Activated CD8-positive, alpha-beta memory T cell treated with anti-CD3 and anti-CD28 coated beads for 24 hours (primary cell): ENCODE data around the gene LGALS1.

Source experiments
- DNase-seq: peaks from one replicate; pipeline ENCODE4 v3.0.0-alpha.2; 2020

LGALS1 gene

GRCh38 chr22:37674951-37675929, at the start of gene LGALS1:
Gene LGALS1 (plus strand): TSS chr22:37675636. CDS start chr22:37675703, 67 bp downstream.
- DNase-seq, result peak; percentile 79

GRCh38 chr22:37625737-37626136, 49.7 kb upstream of the LGALS1 start:
- peak; percentile 57 for DNase-seq

DNA sequence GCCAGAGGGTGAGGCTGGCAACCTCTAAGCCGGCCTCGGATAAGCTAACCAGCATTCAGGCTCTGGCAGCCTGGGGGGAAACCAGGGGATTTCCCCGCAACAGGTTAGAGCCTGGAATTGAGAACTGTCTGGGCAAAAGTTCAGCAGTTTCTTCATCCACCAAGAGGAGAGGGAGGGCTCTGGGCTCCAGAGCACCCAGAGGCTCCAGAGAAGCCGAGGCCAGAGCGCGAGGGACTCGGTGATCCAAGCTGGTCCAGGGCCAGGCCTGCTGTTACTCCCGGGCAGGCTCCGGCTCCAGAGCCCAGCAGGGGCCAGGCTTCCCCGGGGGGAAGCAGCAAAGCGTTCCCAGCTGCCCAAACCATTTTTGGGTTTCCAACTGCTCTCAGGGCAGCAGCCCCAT, 49.3 kb upstream of the LGALS1 start:
- no peak for DNase-seq

- DNase-seq, result peak; percentile 58
Observed at GRCh38 chr22:37626556-37627075, 48.8 kb upstream of the LGALS1 start.

- no peak for DNase-seq
Observed at GRCh38 chr22:37627121-37627520, 48.3 kb upstream of the LGALS1 start.

- peak; percentile 81 for DNase-seq
Observed at GRCh38 chr22:37627545-37627944, 47.9 kb upstream of the LGALS1 start.

DNA sequence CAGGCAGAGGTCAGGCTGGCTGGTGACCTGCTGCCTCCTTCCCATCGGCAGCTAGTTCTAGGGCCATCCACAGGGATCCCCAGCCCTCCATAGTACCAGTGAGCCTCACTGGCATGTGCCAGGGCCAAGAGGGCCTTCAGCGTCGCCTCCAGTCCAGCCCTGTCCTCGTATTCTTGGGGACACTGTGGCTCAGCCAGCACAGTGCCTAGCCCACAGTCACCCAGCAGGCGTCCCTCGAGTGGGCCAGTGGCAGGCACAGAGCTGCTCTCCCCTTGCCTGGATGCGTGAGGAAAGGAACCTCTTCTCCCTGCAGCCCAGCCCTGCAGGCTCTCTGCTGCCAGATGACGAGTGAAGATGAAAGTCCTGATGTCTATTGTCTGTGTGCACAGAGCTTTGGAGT, 46.6 kb upstream of the LGALS1 start:
- DNase-seq, result no peak

- peak; percentile 58 for DNase-seq
Observed at GRCh38 chr22:37629928-37630327, 45.5 kb upstream of the LGALS1 start.

DNA sequence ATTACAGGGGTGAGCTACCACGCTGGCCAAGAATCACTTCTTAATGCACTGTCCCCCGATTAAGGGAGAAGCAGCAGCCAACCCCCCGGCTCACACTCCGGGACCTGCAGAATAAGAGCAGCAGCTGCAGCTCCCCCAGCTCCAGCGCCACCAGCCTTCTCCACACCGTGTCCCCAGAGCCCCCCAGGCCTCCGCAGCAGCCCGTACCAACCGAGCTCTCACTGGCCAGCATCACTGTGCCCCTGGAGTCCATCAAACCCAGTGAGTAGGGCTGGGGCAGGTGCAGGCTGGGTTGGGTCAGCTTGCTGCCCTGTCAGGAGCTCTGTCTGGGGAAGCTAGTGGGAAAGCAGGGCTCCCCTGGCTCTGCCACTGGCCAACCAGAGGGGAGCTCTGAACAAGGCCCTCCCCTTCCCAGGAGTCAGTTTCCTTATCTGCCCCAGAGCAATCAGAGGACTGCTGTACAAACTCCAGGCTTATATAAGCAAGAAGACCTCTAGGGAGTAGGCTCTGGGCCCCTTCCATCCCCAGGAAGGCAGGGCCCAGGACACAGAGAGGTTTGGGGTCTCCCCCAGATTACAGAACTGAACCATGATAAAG, 44.5 kb upstream of the LGALS1 start:
- DNase-seq, result no peak

GRCh38 chr22:37631448-37632173, 43.8 kb upstream of the LGALS1 start:
- DNase-seq, result peak; percentile 71

GRCh38 chr22:37632174-37633088, 43.0 kb upstream of the LGALS1 start:
- peak; percentile 63 for DNase-seq

- peak; percentile 83 for DNase-seq
Observed at GRCh38 chr22:37633089-37633624, 42.3 kb upstream of the LGALS1 start.

GRCh38 chr22:37633625-37634416, 41.6 kb upstream of the LGALS1 start:
- DNase-seq, result peak; percentile 87

GRCh38 chr22:37634417-37634924, 41.0 kb upstream of the LGALS1 start:
- DNase-seq, result peak; percentile 73

GRCh38 chr22:37635157-37635556, 40.3 kb upstream of the LGALS1 start:
- DNase-seq, result no peak

DNA sequence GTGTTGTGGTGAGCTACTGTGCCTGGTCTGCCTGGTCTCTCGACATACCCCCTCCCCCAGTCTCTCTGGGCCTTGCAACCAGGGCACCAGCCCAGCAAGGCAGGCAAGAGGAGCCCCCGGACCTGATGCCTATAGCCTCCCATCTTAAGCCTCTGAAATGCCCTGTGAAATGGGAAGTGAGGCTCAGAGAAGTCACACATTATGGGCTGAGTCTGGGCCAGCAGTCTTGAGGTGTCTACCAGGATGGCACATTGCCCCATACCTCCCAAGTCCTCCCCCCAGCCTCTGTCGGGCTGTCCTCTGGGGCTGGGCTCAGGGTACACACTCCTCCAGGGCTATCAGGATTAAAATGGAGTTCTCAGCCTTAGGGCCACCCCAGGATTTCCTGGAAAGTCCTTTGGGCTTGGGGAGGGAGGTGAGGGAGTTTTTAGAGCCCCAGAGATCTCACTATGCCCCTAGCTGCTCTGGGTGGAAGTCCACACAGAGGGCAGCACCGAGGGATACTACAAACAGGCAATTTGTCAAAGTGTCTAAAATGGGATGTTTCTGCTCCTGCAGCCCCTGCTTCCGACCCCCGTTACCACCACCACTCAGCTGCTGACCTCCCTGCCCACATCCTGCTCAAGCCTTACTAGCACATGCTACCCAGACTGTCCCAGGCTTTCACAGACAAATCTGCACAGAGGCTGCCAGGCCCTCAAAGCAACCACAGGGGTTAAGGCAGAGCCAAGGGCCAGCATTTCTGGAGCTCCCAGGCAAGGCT, 39.1 kb upstream of the LGALS1 start:
- DNase-seq, result peak; percentile 59

DNA sequence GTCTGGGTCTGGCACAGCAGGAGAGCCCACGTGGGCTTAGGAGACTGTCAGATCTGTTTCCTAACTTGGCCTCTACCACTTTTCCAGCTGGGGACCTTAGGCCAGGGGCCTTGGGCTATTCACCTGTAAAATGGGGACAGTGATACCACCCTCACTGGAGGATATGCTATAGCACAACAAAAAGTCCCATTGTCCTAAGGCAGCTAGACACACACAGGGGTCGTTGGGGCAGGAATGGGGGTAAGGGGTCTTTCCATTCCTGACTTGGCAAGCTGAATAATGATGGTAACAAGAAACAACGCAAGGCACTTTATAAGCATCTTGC, 38.5 kb upstream of the LGALS1 start:
- DNase-seq, result no peak

- peak; percentile 65 for DNase-seq
Observed at GRCh38 chr22:37638391-37639069, 36.9 kb upstream of the LGALS1 start.

GRCh38 chr22:37639070-37639760, 36.2 kb upstream of the LGALS1 start, which contains the start of gene SH3BP1:
Gene SH3BP1 (plus strand): TSS chr22:37639669. CDS start chr22:37639788, 119 bp downstream.
- peak; percentile 83 for DNase-seq
